Heart left ventricle (tissue), 13 donors: ENCODE measurements around the gene JUN.

Source experiments
- CTCF ChIP-seq, 12 donors: fragments of 200-600 bp; sonication (generic) in 4 of 12; IDR thresholded peaks; one replicate each; pipeline versions ENCODE4 v1.5.0 to v1.8.0; 2018 to 2022; ENCODE audit warnings: antibody characterized with exemption in 12 of 12, mild to moderate bottlenecking in 5 of 12
- POLR2A ChIP-seq, 2 donors: fragments of 450-650 bp; IDR thresholded peaks; one replicate each; pipeline ENCODE4 v1.6.1; 2017; ENCODE audit warnings: antibody characterized with exemption in 2 of 2, mild to moderate bottlenecking in 2 of 2, moderate library complexity in 2 of 2
- donor health status: ischemic (EF 13 %, LVEDD 7.1; RV severe dilation, severe dysfunction).
- donor health status: DM: no; HTN: yes; CAD: no.
- donor health status: DM: no; HTN: no; CAD: no.
- donor health status: ischemic (EF 25% LVEDD 6.9; RV normal size, moderate dysfunction).
- donor health status: ischemic (EF 25% LVEDD 5.7; RV mildly dilated, moderate dysfunction).
- donor health status: ischemic (EF 35%, LVEDD 5.7; RV mildly dilated, moderate dysfunction).
- donor health status: nonischemic (EF 11% LVEDD 7.7; RV severe dilation, severe dysfunction).
- donor health status: DM: yes; HTN: yes; CAD: no.
- donor health status: PGD.
- donor health status: ischemic (EF 29% LVEDD 5.4; RV normal size, mild dysfunction).
- donor health status: nonischemic (EF 23%, LVEDD 6.1; RV moderate dilation, normal function).

GRCh38 chr1:58802640-58803399, 19.0 kb upstream of the JUN start:
- TF ChIP-seq CTCF (IDR thresholded peaks at IDR 0.05) = no peak
- TF ChIP-seq POLR2A (IDR thresholded peaks at IDR 0.05) = no peak
